Hematopoietic multipotent progenitor cell treated with erythropoietin and hydrocortisone succinate and interleukin-3 and kit ligand, for 6 days (in vitro differentiated cells): ENCODE results near the gene COL4A6.

ENCODE experiments used
- DNase-seq: peaks from one replicate; pipeline ENCODE4 v3.0.0-alpha.2; 2015

COL4A6 gene

GRCh38 chrX:108331126-108331909 lies 106.9 kb downstream of the COL4A6 start:
- DNase-seq, result no peak

DNA sequence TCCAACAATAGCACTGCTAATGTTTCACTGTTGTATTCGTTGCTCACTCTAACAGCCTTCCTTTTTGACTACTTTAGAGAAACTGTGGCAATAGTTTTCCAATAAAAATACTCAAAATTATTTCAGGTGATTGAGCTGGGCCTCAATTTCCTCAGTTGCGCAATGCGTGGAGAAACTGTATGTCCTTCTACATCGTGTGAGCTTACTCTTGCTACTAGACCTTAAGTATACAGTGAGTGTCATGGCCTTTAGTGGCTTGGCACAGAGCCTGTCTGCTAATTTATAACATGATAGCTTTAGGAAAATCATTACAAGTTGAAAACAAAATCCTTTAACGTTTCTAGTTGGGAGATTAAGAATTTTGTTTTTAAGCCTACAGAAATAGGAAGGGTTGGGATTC lies 114.5 kb downstream of the COL4A6 start:
- no peak for DNase-seq

DNA sequence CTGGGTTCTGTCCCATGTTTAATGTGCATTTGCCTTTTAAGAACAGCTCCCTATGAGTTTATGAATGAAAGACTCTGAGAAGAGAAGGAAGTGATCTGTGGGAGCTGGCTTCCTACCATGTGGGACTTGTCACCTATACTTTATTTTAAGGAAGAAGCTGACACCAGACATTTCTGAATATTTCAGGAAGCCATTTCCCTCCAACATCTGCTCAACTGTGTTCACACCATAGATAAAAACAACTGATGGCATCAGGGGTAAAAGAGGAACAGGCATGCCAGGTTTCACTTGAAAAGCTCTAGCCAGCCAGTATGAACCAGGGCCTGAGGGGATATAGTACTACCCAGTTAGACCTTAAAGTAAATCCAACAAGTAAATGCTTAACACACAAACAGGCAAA lies 116.0 kb downstream of the COL4A6 start:
- DNase-seq, result peak; percentile 8

- DNase-seq, result no peak
These were observed 121.8 kb downstream of the COL4A6 start for GRCh38 chrX:108316456-108316855.

DNA sequence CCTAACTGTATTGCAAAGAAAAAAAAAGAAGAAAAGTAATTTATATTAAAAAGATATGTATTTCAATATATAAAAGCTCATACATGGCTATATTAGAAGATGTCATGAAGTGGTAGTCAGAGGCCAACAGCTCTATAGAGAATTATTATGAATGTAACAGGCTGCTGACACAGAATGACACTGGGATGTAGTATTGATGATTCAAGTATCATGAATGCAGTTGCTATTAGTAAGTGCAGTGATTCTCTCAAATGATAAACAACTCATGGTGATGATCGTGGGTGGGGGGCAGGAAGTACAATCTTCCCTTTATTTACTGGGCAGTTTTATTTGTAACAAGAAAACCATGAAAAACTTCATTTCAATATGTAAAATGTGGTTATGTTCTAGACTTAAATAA lies 124.6 kb downstream of the COL4A6 start:
- no peak for DNase-seq

- DNase-seq, result no peak
These were observed 125.3 kb downstream of the COL4A6 start for GRCh38 chrX:108312957-108313356.

- no peak for DNase-seq
These were observed 126.2 kb downstream of the COL4A6 start for GRCh38 chrX:108312011-108312410.

- no peak for DNase-seq
These were observed 127.7 kb downstream of the COL4A6 start for GRCh38 chrX:108310506-108310905.

DNA sequence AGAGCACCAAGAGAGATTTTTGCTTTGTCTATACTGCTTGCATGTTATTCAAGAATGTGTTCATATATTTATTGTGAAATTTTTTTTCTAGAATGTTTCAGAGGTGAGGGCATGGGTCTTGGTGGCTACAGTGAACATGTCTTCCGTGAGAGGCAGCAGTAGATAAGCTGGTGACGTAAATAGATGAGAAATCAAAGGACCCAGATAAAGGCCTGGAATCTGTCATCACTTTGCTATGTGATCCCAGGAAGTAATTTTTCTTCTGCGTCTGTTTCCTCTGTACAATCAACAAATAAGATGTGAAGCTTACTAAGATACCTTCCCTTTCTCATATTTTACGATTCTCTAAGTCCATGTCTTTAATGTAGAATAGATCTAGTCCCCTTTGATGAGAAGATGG lies 129.1 kb downstream of the COL4A6 start:
- DNase-seq, result no peak

DNA sequence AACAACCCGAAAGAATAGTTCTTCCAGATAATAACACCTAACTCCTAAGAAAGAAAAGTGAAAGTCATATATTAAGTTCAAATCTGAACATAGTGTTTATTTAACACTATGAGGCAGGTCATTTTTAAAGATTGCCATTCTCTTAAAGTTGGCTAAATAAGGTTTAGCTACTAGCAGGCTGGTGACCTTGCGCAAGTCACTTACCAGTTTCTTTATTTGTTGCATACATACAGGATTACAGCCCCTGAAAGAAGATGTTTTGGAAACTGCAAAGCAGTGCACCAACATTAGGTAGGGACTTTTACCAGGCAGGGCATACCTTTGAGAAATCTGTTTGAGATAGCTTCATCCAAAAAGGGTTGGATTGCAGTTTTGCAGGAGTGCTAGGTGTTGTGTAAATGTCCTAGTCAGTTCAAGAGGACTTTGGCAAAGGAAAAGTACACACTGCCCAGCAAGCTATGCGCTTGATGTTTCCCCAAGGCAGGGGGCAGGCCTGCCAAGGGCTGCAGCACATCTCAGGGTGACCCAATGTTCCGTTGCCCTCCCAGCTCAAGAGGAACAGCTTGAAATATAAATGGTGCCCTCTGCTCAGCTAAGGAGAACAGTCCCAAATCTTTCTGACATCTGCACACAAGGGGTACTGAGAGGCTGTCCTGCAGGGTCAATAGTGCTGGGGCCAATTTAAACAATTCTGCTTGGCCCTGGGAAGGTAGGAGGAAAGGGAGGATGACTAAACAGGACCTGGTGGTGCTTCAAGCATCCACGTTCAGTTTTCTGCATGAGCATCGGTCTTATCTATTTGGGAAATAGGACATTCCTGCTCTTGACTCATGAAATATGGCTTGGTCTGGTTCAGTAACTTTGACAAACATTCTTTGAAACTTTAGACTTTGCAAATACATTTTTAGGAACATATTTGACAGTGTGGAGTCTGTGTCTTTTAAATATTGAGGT lies 130.8 kb downstream of the COL4A6 start:
- DNase-seq, result no peak

- DNase-seq, result no peak
These were observed 132.1 kb downstream of the COL4A6 start for GRCh38 chrX:108306086-108306485.

- no peak for DNase-seq
These were observed 133.5 kb downstream of the COL4A6 start for GRCh38 chrX:108304757-108305156.

- peak; percentile 24 for DNase-seq
These were observed 134.0 kb downstream of the COL4A6 start for GRCh38 chrX:108304210-108304609.

- DNase-seq, result no peak
These were observed 134.5 kb downstream of the COL4A6 start for GRCh38 chrX:108303682-108304081.

- DNase-seq, result no peak
These were observed 138.5 kb downstream of the COL4A6 start for GRCh38 chrX:108299704-108300103.

DNA sequence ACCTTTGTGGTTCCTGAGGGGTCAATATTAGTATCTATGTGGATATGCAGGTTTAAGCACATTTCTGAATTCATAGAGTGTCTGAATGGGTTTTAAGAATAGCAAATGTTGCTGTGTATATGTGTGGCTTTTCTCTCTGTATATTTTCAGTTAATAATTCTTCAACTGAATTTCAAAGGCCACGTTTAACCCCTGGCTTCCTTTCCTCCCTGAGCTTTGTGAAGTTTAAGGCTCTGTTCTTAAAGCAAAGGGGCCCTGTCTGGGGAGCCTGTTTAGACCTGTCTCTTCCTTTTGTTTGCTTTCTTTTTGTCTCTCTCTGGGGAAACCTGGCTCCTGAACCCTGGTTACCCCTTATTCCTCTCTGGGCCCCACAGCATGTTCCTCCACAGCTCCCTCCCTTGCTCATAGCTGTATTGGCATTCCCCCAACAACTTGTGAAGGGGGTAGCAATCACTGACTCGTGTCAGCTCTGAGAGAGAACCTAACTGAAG lies 139.1 kb downstream of the COL4A6 start:
- no peak for DNase-seq

DNA sequence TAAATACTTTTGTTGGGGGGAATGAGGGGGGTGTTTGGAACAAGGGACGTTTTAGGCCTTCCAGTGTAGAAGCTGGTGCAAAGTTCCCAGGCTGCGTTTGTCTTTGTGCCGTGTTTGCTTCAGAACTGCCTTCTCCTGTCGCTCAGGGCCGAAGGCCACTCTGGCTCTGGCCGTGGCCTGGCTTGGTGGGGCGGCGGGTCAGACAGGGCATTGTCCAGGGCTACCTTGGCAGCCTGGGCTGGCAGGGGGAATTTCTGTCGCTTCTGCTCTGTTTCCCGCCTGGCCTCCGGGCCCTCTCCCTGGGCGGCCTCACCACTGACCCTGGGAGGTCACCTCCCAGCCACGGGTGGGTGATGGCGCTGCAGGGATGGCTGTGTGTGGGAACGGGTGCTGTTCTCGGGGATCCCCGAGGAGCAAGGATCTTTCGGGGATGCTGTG lies 140.0 kb downstream of the COL4A6 start:
- DNase-seq, result no peak

- no peak for DNase-seq
These were observed 140.9 kb downstream of the COL4A6 start for GRCh38 chrX:108297290-108297689.

- DNase-seq, result no peak
These were observed 146.2 kb downstream of the COL4A6 start for GRCh38 chrX:108292053-108292452.

- DNase-seq, result no peak
These were observed 152.3 kb downstream of the COL4A6 start for GRCh38 chrX:108285918-108286317.

DNA sequence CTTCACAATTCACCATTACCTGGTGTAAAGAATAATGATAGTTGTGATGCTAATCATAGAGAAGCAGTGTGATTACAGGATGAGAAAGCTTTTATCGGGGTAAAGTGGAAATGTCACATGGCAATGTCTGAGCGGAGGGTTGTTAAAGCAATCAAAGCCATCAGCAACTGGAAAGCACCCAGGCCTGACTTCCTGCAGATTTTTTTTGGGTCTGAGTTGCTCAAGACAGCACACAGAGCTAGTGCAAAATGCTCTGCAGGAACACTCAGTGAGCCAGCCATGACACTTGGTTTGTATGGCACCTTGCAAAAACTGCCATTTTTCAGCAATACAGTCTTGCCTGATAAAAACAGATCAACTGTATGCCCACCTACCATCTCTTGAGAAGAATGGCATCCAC lies 152.9 kb downstream of the COL4A6 start:
- DNase-seq, result no peak

GRCh38 chrX:108275732-108276131 lies 162.5 kb downstream of the COL4A6 start:
- DNase-seq, result no peak

DNA sequence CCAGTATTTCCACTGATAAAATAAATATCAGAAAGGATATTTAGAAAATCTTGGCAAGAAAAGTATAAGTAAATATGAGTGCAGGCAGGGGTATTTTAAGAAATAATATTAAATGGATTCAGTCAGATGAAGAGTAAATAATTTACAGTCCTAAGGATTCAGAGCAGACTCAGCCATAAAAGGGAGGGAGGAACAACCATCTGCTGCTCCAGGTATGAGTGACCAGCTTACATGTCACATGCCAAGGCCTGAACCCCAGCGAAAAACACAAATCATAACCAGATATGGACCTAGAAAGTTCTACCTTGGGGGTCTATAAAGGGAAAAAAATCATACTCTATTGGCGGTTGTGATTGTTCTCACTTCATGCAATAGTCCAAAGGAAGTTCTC lies 166.8 kb downstream of the COL4A6 start:
- DNase-seq, result no peak
